Measurements from ENCODE around the gene ADAM12. TPM values are rescaled to one million over a fixed set of nuclear protein-coding genes. Genes with fewer than 3 reads are reported as not detected.

Gene ADAM12
- total RNA-seq, 1 experiment from 2014 or later: 0.24 TPM

DNA sequence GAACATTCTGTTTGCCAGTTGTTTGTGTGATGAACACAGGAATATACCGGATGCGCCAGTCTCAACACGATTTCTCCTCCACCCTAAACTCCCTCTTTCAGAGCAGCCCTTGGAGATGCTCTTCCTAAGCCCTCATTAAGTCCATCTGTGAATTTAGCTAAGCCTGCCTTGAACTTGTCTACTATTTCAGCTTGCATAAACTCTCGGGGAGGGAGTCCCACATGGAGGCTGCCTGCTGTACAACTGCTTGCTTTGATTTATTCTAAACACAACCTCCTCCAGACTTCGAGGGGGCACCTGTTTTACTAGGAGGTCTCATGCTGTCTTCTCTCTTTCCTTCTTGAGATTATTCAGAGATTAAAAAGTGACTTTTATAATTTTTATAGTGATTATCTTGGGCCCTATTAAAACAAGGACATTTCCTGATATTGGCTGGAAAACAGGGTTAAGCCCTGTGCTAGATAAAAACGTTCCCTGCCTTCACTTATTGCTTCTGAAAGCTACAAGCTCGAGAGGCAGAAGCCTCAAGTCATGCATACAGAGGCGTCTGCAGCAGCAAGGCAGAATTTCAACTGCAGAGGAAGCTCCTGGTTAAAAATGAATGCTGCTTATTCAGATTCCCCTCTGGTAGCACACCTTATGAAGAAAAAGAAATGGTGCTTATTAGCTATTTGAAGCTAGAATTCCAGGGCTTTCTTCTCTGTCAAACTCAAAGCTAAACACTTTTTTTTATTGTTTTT is 317.6 kb downstream of the ADAM12 start:
- H3K9ac ChIP-seq (ENCODE audit: extremely low read depth, insufficient read length, low read length): no peak overlapping the region
- no peak overlapping the region for H2BK120ac ChIP-seq (ENCODE audit: low read depth, low read length, poor library complexity, severe bottlenecking)
- Mint-ChIP-seq H3K9me3 (no peaks in the 10 kb centered on the region; a peak in 1 of 5 replicates), H3K36me3 (ENCODE audit: insufficient read depth in 1 of 3, low read depth in 3 of 3) (no peaks in the 10 kb centered on the region; a peak in 1 of 7 replicates), H3K27ac (no peak overlapping the region; a peak in 1 of 7 replicates), H3K4me3 (no peak overlapping the region), H3K27me3 (ENCODE audit: low read depth) (peaks cover 5% of the 10 kb centered on the region), H3K4me1 (peaks cover 10 to 14% of the 10 kb centered on the region in 2 experiments)
- H2AK5ac ChIP-seq (ENCODE audit: insufficient read length, low read length): no peak overlapping the region
- no peak overlapping the region for H2AFZ ChIP-seq (ENCODE audit: low read length)
- no CpG with 5 or more reads among the region's 8 CpGs for WGBS (ENCODE audit: extremely low coverage, insufficient read length, low lambda C conversion rate)
- H4K8ac ChIP-seq (replicated peaks; ENCODE audit: insufficient read length, low read depth, low read length): no peak overlapping the region
- no peak overlapping the region for H3K23ac ChIP-seq (ENCODE audit: insufficient read length, low read depth, low read length)
- no peak overlapping the region for H2BK20ac ChIP-seq (ENCODE audit: low read depth, low read length, poor library complexity, severe bottlenecking)
- no peak overlapping the region for H4K5ac ChIP-seq (ENCODE audit: insufficient read length, low read depth, low read length)
- no peak overlapping the region for H3K4ac ChIP-seq (ENCODE audit: low read depth, low read length)
- no peak for DNase-seq
- H3K14ac ChIP-seq (ENCODE audit: insufficient read depth, low read length): no peak overlapping the region
- no peaks in the 10 kb centered on the region for H3K79me2 ChIP-seq (ENCODE audit: insufficient read depth, low read length)
- H3K9me3 ChIP-seq (ENCODE audit: control insufficient read depth, low read depth, low read length): no peaks in the 10 kb centered on the region
- no peak overlapping the region for H3K18ac ChIP-seq (ENCODE audit: insufficient read length, low read depth, low read length)
- no peak overlapping the region for H3K56ac ChIP-seq (ENCODE audit: insufficient read length, low read depth, low read length)
- TF ChIP-seq, protein P1, sequence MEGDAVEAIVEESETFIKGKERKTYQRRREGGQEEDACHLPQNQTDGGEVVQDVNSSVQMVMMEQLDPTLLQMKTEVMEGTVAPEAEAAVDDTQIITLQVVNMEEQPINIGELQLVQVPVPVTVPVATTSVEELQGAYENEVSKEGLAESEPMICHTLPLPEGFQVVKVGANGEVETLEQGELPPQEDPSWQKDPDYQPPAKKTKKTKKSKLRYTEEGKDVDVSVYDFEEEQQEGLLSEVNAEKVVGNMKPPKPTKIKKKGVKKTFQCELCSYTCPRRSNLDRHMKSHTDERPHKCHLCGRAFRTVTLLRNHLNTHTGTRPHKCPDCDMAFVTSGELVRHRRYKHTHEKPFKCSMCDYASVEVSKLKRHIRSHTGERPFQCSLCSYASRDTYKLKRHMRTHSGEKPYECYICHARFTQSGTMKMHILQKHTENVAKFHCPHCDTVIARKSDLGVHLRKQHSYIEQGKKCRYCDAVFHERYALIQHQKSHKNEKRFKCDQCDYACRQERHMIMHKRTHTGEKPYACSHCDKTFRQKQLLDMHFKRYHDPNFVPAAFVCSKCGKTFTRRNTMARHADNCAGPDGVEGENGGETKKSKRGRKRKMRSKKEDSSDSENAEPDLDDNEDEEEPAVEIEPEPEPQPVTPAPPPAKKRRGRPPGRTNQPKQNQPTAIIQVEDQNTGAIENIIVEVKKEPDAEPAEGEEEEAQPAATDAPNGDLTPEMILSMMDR (conservative IDR thresholded peaks at IDR 0.05): no peak
- H3K4me1 ChIP-seq (ENCODE audit: insufficient read depth, low read length): no peaks in the 10 kb centered on the region
- no peaks in the 10 kb centered on the region for H3K27me3 ChIP-seq (ENCODE audit: insufficient read depth, low read length)
- H3K27ac ChIP-seq (ENCODE audit: insufficient read length, low read depth, low read length): no peak overlapping the region
- no peak overlapping the region for H3T11ph ChIP-seq (ENCODE audit: low read length)
- H4K20me1 ChIP-seq (ENCODE audit: control insufficient read depth, insufficient read depth, insufficient read length): no peaks in the 10 kb centered on the region
- no peaks in the 10 kb centered on the region for H3K23me2 ChIP-seq (ENCODE audit: insufficient read length, low read depth, low read length, poor library complexity, severe bottlenecking)
- H4K91ac ChIP-seq (ENCODE audit: insufficient read length, low read depth, low read length): no peak overlapping the region
- no peak overlapping the region for H2BK5ac ChIP-seq (ENCODE audit: insufficient read length, low read length)
- no peak overlapping the region for H2BK15ac ChIP-seq (ENCODE audit: low read depth, low read length)
- no peak overlapping the region for H3K4me2 ChIP-seq (ENCODE audit: insufficient read depth, insufficient read length, low read length)
- H2BK12ac ChIP-seq (ENCODE audit: insufficient read length, low read depth, low read length): no peak overlapping the region
- H3K79me1 ChIP-seq (ENCODE audit: insufficient read depth, low read depth, low read length, poor library complexity, severe bottlenecking): no peaks in the 10 kb centered on the region

All from H9 (cell line).